ENCODE data around the gene LGALS1.
"Not testable (repeated sequence)": the region's sequence is repeated elsewhere in the genome, so short reads cannot be mapped to it uniquely, and the experiment has no call there.

Gene LGALS1

GRCh38 chr22:37639771-37640590 is 35.5 kb upstream of the LGALS1 start:
- DNase-seq, result peak; percentile 35

GRCh38 chr22:37640591-37641560 is 34.6 kb upstream of the LGALS1 start:
- DNase-seq, result peak; percentile 39

DNA sequence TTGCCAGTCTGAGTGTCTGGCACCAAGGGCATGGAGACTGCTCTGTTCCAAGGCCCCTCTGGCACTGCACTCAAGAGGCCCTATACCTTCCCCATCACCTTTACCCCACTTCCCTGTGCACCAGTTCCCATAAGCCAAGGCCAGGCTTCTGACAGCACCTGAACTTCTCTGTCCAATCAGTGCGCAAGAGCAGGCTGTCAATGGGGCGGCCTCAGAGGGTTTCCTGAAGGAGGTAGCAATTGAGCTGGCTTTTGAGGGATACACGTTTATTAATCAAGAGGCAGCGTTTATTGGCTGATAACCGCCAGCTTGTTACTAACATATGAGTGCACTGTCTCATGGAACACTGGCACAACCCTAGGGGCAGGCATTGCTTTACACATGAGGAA is 33.9 kb upstream of the LGALS1 start:
- no peak for DNase-seq

DNA sequence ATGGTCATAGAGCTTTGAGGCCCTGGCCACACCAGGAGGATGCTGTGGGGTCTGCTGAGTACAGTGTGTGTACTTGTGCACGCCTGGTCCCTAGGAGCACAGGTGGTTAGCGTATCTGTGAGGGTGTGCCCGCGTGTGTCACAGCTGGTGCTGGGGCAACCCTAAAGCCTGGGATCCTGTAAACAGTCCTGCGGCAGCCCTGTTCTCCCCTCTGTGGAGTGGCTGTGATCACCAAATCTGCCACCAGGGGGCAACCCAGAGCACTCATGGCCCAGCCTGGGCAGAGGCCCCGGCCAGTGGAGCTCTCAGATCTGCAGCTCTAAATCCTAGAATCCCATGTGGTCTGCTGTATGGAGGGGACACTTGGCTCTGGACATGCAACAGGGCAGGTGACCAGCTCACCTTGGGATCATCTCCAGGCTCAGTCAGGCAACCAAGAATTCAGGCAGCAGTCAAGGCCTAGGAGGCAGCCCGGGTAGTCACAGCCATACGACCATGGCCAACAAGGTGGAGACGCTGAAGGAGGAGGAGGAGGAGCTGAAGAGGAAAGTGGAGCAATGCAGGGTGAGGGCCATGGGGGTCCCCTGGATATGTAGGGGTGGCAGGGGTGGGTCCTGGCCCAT is 32.1 kb upstream of the LGALS1 start:
- peak; percentile 87 for DNase-seq

- DNase-seq, result no peak
Observed at GRCh38 chr22:37647317-37647716, 28.1 kb upstream of the LGALS1 start.

DNA sequence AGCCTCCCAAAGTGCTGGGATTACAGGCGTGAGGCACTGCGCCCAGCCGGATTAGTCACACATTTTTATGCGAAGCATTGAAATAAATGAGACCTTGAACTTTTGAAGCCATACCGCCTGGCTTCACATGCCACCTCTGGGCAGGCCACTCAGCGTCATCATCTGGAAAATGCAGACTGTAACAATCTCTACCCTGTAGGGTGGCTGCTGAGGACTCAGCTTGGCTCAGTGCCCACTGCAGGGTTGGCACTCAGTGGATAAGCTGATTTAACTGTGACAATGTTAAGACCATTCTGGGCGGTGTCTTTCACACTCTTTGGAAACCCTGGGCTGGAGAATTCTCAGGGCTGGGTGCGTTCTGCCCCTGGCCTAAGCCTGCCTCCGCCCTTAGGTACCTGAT is 27.5 kb upstream of the LGALS1 start:
- DNase-seq, result no peak

- no peak for DNase-seq
Observed at GRCh38 chr22:37650463-37651136, 24.8 kb upstream of the LGALS1 start.

DNA sequence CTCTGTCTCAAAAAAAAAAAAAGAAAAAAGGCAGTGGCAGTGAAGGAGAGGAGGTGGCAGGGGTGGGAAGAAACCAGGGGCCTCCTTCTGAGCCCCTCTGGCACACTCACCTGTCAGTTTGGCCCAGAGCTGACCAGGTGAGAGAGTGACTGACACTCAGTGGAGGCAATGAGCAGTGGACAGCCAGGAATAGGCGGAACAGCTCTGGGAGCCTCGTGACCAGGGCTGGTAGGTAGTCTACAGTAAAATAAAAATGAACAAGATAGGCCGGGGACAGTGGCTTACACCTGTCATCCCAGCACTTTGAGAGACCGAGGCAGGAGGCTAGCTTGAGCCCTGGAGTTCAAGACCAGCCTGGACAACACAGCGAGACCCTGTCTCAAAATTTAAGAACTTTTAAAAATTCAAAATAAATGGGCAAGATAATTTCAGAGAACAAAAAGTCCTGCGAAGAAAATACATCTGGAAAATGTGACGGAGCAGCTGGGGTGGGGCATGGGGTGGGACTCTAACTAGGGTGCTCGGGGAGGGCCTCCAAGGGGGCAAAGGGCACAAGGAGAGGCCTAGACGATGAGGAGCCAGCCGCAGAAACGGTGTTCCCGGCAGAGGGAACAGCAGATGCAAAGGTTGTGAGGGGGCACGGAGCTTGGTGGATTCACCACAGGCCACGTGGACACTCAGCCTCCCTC is 20.7 kb upstream of the LGALS1 start:
- DNase-seq, result no peak

GRCh38 chr22:37655252-37655563 is 20.2 kb upstream of the LGALS1 start:
- DNase-seq, result no peak

DNA sequence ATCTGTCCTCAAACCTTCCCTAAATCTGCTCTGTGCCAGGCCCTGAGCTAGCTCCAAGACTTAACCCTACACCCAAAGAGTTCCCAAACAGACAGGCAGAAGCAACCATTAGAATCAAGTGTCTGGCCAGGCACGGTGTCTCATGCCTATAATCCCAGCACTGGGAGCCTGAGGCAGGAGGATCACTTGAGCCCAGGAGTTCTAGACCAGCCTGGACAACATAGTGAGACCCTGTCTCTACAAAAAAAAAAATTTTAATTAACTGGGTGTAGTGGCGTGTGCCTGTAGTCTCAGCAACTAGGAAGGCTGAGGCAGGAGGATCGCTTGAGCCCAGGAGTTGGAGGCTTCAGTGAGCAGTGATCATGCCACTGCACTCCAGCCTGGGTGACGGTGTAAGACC is 18.9 kb upstream of the LGALS1 start:
- DNase-seq, result not testable (repeated sequence)

- no peak for DNase-seq
Observed at GRCh38 chr22:37657590-37658132, 17.8 kb upstream of the LGALS1 start.

DNA sequence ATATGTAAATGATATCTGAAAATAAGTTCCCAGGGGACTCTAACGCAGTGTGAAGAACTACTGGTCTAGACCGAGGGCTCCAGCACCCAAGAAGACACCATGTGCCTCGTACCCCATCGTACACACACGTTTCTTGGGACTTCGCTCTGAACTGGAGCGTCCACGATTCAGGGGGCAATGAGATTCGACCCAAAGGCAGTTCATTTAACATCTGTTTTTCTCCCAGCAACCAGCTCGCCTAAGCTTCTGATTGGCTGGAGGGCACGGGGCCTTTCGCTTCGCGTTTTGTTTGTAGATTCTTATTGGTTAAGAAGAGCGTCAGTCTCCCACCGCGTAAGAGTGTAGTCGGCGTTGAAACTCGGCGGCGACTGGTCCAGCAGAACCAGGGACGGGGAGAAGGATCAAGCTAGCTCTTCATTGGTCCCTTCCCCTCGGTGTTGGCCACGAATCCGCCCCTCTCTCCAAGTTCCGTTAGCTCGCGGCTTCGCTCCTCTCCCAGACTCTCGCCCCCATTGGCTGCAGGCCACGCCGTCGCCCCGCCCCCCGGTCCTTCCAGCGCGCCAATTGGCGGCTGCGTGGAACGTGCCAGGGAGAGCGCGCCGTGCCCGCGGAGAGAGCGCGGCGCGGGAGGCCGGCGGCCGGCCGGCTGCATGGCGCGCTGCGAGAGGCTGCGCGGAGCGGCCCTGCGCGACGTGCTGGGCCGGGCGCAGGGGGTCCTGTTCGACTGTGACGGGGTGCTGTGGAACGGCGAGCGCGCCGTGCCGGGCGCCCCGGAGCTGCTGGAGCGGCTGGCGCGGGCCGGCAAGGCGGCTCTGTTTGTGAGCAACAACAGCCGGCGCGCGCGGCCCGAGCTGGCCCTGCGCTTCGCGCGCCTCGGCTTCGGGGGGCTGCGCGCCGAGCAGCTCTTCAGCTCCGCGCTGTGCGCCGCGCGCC is 17.0 kb upstream of the LGALS1 start, which contains the start of gene PDXP:
TSS of gene PDXP (plus strand) at position 591 of the 933 bp plus-strand sequence. CDS start at position 651, 60 bp downstream.
- peak; percentile 99 for DNase-seq

- peak; percentile 37 for DNase-seq
Observed at GRCh38 chr22:37659066-37659896, 16.2 kb upstream of the LGALS1 start.

GRCh38 chr22:37659897-37660708 is 15.3 kb upstream of the LGALS1 start:
- DNase-seq, result no peak

DNA sequence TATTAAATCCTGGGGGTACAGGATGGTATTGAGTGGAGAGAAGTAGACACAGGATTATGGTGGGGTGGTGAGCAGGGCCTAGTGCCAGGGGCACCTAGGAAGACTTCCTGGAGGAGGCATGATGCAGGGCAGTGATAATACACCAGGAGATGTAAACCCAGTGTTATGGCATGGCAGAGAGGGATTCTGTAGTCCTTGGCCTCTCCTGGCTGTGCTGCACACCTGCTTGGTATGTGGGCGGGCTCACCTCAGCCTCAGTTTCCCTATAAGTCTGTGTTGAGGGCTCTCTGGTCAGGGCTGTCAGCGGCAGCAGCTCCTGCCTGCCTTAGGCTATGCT is 14.8 kb upstream of the LGALS1 start:
- DNase-seq, result no peak

DNA sequence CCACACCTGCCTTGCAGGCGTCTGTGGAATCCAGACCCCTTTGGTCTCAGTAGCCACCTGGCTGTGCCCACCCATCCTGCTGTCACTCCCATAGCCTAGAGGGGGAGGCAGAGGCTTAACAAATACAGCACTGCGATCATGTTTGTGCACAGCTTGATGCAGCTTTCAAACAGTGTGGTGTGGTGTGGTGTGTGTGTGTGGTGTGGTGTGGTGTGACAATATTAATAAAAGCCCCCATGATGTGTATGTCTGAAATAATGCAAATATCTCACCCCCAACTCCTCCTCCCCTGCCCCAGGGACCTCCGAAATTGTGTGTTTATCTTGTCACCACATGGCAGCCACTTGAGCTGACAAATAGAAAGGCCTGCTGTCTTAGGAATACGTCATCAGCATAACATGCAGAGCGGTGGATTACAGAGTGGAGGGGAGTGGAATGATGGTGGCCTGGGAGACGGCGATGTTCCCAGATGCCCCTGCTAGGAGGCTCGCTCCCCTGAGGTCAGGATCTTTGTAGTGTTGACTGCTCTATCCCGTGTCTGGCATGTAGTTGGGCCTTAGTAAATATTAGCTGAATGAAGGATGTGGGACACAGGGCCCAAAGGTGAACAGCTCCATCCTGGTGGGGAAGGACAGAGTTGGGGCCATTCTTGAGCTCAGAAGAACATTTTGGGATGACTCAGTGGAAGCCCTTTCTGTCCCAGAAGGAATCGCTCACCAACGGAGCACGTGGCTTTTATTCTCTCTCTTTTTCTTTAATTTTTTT is 14.1 kb upstream of the LGALS1 start:
- DNase-seq, result peak; percentile 54

- DNase-seq, result no peak
Observed at GRCh38 chr22:37662039-37662438, 13.4 kb upstream of the LGALS1 start.

DNA sequence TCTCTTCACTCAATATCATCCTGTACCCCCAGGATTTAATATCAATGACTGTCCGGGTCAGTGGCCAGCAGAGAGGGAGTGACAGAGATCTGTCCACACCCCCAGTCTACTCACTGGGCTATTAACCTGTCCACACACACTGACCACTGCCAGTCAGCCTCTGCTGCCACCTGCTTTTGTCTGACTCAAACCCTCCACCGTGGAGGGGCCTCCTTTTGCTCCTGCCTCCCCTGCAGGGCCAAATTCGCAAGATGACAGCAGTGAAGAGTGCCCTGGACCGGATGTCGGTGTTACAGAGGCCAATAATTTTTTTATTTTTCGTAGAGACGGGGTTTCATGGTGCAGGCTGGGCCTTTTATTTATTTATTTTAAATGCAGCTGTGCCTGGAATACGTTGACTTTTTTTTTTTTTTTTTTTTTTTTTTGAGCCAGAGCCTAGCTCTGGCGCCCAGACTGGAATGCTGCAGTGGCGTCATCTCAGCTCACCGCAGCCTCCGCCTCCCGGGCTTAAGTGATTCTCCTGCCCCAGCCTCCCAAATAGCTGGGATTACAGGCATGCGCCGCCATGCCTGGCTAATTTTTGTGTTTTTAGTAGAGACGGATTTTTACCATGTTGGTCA is 11.8 kb upstream of the LGALS1 start:
- DNase-seq, result no peak

All from CD4-positive, alpha-beta T cell treated with Interleukin-10 for 1 hour (primary cell).